Stimulated activated naive B cell treated with anti-CD40 and anti-IgM and Interleukin-4, amounts not matched to agents 10 μg/mL and 1 μg/mL and 100 μg/mL, for 72 hours (primary cell): Measurements from ENCODE around the gene PDXK.
A peak's percentile ranks its signal among the peaks of the same experiment; 100 is the strongest.
"Not testable (repeated sequence)": the region's sequence is repeated elsewhere in the genome, so short reads cannot be mapped to it uniquely, and the experiment has no call there.

Experiments
- ATAC-seq, 2 donors: fragments of 150-1000 bp; cut with Tn5 transposase; replicated peaks; 2 replicates each; pipeline ENCODE4 v1.10.0; 2021; ENCODE audit warnings: moderate library complexity in 1 of 2
- DNase-seq: peaks from one replicate; pipeline ENCODE4 v3.0.0; 2021
- H3K27ac Mint-ChIP-seq: one replicate; pipeline ENCODE4 v1.8.0; 2022; ENCODE audit warnings: mild to moderate bottlenecking, mixed read lengths
- H3K27me3 Mint-ChIP-seq, 2 donors: one replicate each; pipeline ENCODE4 v1.8.0; 2022; ENCODE audit warnings: mixed read lengths in 2 of 2
- H3K36me3 Mint-ChIP-seq, 2 donors: one replicate each; pipeline ENCODE4 v1.8.0; 2022; ENCODE audit warnings: mixed read lengths in 2 of 2, mild to moderate bottlenecking in 1 of 2
- H3K4me1 Mint-ChIP-seq, 2 donors: one replicate each; pipeline ENCODE4 v1.8.0; 2022; ENCODE audit warnings: mixed read lengths in 2 of 2, mild to moderate bottlenecking in 1 of 2
- H3K4me3 Mint-ChIP-seq, 2 donors: one replicate each; pipeline ENCODE4 v1.8.0; 2022; ENCODE audit warnings: mild to moderate bottlenecking in 2 of 2, mixed read lengths in 2 of 2, moderate library complexity in 1 of 2
- H3K9me3 Mint-ChIP-seq, 2 donors: one replicate each; pipeline ENCODE4 v1.8.0; 2022; ENCODE audit warnings: mixed read lengths in 2 of 2, mild to moderate bottlenecking in 1 of 2

PDXK gene

DNA sequence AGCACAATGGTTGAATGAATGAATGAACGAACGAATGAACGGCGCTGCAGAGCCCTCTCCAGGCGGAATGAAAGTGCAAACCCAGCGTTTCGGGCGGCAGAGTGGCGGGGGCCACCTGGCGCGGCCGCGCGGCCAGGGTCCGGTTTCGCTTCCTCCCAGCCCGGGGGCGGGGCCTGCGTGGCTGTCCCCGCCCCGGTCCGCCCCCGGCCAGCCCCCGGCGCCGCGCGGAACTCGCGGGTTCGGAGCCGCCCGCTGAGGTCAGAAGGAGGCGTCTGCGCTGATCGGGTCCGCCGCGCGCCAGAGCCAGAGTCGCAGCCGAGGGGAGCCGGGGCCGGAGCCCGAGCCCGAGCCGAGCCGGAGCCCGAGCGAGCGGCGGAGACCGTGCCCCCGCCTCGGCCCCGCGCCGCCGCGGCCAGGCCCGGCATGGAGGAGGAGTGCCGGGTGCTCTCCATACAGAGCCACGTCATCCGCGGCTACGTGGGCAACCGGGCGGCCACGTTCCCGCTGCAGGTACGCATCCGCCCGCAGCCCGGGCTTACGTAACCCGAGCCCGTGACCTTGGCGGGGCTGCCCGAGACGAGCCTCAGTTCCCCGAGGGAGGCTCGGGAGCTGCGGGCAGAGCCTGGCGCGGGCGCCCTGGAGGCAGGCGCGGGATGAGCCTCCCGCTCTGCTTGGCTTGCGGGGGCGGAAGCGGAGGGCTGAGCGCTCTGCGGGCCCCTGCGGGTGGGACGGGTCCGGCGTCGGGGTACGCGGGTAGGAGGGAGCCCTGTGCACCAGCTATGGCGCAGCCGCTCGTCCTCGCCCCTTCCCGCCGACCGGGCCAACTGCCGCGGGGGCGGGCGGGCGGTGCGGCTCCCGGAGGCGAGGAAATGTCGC, at the start of gene PDXK:
PDXK (plus strand) TSS at position 258 of the 876 bp plus-strand sequence; CDS start at position 424, 166 bp downstream.
- no peaks in the 10 kb centered on the region for H3K27me3 Mint-ChIP-seq
- H3K27ac Mint-ChIP-seq, result peak within 1 kb of the TSS; percentile 93
- H3K4me1 Mint-ChIP-seq, result peaks cover 57 to 77% of the 10 kb centered on the region in 2 donors

DNA sequence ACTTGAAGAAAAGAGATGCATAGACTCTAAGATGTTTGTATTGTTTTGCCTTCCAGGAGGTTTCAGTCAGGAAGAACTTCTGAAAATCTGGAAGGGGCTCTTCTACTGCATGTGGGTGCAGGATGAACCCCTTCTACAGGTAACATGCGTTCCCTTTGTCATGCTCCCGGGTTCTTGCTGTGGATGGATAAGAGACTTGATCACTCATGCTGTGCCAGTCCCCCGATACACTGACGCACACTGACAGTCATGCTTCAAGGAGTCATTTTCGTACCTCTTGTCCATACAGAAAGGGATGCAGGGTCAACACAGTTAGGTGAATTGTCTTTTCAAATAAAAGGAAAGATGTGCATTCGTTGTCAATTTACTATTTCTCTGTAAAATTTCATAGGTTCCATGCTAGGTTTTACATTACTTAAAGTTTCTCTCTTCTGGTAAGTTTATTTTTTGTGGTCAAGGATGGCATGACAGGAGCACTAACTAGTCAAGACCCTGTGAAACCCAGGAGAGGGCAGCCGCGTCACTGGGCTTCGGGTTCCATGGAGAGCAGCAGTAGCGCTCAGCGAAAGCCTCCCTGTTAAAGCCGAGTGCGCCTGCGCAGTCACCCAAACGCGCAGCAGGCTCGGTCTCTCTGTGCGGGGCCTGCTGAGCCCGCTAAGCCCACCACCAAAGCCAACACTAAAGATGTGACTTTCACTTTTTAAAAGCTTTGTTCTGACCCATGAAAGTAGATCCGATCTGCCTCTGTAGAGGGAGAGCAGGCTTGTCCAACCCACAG, 48.9 kb upstream of the PDXK start:
- Mint-ChIP-seq H3K9me3 (peaks cover 0 to 2% of the 10 kb centered on the region in 2 donors), H3K4me3 (no peak overlapping the region), H3K4me1 (peaks cover 14 to 31% of the 10 kb centered on the region in 2 donors), H3K27ac (no peak overlapping the region), H3K27me3 (no peaks in the 10 kb centered on the region), H3K36me3 (peaks cover 33 to 51% of the 10 kb centered on the region in 2 donors)
- no peak for ATAC-seq
- DNase-seq, result no peak

More for the DNA sequence above, at the start of gene PDXK:
- Mint-ChIP-seq H3K36me3 (peaks cover 11 to 31% of the 10 kb centered on the region in 2 donors), H3K4me3 (peak within 1 kb of the TSS; percentile 91), H3K9me3 (no peaks in the 10 kb centered on the region)
- DNase-seq, result peak; percentile 86
- peak; percentile 70 to 79 for ATAC-seq

DNA sequence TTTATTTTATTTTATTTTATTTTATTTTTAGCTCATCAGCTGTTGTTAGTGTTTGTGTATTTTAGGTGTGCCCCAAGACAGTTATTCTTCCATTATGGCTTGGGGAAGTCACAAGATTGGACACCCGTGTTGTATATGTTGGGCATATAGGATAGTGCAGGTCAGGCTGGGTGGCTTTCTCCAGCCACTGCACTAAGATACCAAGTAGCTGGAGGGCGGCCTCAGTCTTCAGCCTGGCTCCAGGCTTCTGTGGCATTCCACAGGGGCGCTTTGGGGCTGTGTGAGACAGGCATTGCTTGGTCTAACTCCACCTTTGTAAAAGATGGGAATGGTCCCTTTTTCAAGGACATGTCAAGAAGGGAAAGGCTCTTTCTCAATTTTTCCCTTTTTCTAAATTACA, 43.1 kb upstream of the PDXK start:
- peaks cover 29 to 57% of the 10 kb centered on the region in 2 donors for H3K36me3 Mint-ChIP-seq
- no peak for DNase-seq
- H3K27me3 Mint-ChIP-seq, result no peaks in the 10 kb centered on the region
- H3K4me1 Mint-ChIP-seq, result peaks cover 0 to 3% of the 10 kb centered on the region in 2 donors
- H3K27ac Mint-ChIP-seq, result no peak overlapping the region
- H3K9me3 Mint-ChIP-seq, result no peaks in the 10 kb centered on the region
- H3K4me3 Mint-ChIP-seq, result no peak overlapping the region
- no peak for ATAC-seq

DNA sequence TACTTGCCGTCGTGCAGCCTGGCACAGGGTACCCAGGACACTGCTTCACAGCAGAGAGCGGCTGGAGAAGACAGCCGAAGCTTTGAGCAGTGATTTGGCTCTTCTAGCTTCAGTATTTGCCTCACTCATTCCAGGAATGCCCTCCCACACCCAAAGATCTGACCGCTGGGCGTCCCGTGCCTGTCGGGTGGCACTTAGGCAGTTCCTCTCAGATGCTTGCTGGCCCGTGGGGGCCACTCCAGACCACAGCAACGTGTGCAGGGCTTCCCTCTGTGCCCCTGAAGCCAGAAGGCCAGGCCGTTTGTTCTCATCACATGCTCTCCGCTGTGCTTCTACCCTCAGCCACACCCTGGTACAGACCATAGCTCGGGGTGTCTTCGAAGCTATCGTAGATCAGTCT, 42.5 kb upstream of the PDXK start:
- peaks cover 0 to 3% of the 10 kb centered on the region in 2 donors for H3K4me1 Mint-ChIP-seq
- no peaks in the 10 kb centered on the region for H3K9me3 Mint-ChIP-seq
- H3K36me3 Mint-ChIP-seq, result peaks cover 29 to 55% of the 10 kb centered on the region in 2 donors
- H3K27ac Mint-ChIP-seq, result no peak overlapping the region
- no peak overlapping the region for H3K4me3 Mint-ChIP-seq
- DNase-seq (no peak), ATAC-seq (no peak)
- no peaks in the 10 kb centered on the region for H3K27me3 Mint-ChIP-seq

DNA sequence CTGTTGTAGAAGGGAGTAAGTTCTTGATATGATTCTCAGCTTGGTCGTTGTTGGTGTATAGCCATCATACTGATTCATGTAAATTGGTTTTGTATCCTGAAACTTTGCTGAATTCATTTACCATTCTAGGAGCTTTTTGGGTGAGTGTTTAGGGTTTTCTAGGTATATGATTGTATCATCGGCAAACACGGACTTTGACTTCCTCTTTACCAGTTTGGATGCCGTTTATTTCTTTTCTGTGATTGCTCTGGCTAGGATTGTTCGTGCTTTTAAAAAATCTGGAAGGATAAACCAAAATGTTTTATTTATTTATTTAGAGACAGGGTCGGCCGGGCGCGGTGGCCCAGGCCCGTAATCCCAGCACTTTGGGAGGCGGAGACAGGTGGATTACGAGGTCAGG, 39.0 kb upstream of the PDXK start:
- DNase-seq (no peak), ATAC-seq (no peak)
- Mint-ChIP-seq H3K27me3 (no peaks in the 10 kb centered on the region), H3K9me3 (no peaks in the 10 kb centered on the region), H3K27ac (peak overlapping the region; percentile 38), H3K4me3 (no peak overlapping the region), H3K4me1 (peaks cover 0 to 3% of the 10 kb centered on the region in 2 donors), H3K36me3 (peaks cover 38 to 58% of the 10 kb centered on the region in 2 donors)

DNA sequence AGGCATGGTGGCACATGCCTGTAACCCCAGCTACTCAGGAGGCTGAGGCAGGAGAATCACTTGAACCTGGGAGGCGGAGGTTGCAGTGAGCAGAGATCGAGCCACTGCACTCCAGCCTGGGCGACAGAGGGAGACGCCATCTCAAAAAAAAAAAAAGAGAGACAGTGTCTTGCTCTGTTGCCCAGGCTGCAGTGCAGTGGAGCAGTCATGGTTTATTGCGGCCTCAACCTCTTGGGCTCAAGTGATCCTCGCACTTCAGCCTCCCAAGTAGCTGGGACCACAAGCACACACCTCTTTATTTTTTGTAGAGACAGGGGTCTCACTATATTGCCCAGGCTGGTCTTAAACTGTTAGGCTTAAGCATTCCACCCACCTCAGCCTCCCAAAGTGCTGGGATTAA, 38.5 kb upstream of the PDXK start:
- H3K4me1 Mint-ChIP-seq, DNase-seq, H3K4me3 Mint-ChIP-seq, H3K27me3 Mint-ChIP-seq, ATAC-seq, H3K27ac Mint-ChIP-seq, H3K9me3 Mint-ChIP-seq: not testable (repeated sequence)
- H3K36me3 Mint-ChIP-seq, result peaks cover 42 to 60% of the 10 kb centered on the region in 2 donors

DNA sequence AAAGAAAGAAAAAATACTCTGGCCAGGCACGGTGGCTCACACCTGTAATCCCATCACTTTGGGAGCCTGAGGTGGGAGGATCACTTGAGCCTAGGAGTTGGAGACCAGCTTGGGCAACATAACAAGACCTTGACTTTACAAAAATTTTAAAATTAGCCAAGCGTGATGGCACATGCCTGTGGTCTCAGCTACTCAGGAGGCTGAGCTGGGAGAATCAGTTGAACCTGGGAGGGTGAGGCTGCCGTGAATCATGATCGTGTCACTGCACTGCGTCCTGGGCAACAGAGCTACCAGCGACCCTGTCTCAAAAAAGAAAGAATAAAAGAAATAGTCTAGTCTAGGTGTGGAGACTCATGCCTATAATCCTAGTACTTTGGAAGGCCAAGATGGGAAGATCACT, 37.3 kb upstream of the PDXK start:
- Mint-ChIP-seq H3K4me3 (no peak overlapping the region), H3K27me3 (no peaks in the 10 kb centered on the region), H3K27ac (no peak overlapping the region), H3K36me3 (peaks cover 44 to 63% of the 10 kb centered on the region in 2 donors), H3K9me3 (no peaks in the 10 kb centered on the region), H3K4me1 (peaks cover 3 to 6% of the 10 kb centered on the region in 2 donors)
- no peak for DNase-seq
- no peak for ATAC-seq

DNA sequence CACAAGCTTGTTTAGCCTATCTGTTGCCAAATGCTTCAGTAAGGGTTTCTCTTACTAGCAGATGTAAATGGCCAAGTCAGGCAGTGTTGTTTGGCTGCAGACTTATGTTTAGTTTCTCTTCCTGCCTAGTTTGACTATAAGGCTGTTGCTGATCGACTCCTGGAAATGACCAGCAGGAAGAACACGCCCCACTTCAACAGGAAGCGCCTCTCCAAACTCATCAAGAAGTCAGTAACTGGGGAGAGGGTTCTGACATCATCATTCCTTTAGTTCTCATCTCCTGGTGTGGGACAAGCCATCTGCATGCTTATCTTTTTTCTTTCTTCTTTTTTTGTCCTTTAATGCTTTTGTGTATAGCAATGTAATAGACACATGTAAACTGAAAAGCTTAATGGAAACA, 34.5 kb upstream of the PDXK start:
- Mint-ChIP-seq H3K4me1 (peaks cover 22 to 25% of the 10 kb centered on the region in 2 donors), H3K27ac (peak overlapping the region; percentile 11), H3K27me3 (no peaks in the 10 kb centered on the region), H3K4me3 (no peak overlapping the region), H3K36me3 (peaks cover 56 to 64% of the 10 kb centered on the region in 2 donors), H3K9me3 (no peaks in the 10 kb centered on the region)
- DNase-seq (no peak), ATAC-seq (no peak)

DNA sequence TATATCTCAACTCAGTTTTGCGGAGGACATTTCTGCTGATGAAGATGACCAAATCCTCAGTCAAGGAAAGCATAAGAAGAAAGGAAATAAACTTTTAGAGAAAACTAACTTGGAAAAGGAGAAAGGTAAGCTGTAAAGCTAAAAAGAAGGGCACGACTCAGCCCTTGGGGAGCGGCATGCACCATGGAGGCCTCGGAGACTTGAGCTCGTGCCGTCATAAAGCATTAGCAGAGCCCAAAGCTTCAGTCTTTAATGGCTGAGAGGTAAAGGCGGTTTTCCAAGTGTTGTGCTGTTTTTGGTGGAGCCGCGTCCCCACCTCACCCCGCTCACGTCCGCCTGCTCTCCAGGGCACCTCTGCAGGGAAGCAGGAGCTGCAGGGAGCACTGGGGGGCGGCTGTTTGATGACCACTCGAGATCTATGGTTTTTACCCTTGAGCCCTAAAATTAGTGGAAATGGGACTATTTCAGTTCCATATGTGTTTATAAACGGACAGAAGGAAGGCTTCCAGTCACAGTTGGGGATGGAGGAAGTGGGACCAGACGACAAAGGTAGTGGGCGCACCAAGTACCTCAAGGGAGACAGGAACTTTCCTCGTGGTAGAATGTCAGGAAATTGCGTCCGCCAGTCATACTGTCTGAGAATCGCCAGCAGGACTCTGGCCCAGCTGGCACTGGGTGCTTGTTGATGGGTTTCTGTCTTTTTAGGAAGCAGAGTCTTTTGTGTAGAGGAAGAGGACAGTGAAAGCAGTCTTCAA, 31.9 kb upstream of the PDXK start:
- no peaks in the 10 kb centered on the region for H3K9me3 Mint-ChIP-seq
- H3K4me1 Mint-ChIP-seq, result peaks cover 19 to 25% of the 10 kb centered on the region in 2 donors
- H3K36me3 Mint-ChIP-seq, result peaks cover 63 to 67% of the 10 kb centered on the region in 2 donors
- H3K27ac Mint-ChIP-seq, result peak overlapping the region; percentile 81
- ATAC-seq, result no peak
- H3K4me3 Mint-ChIP-seq, result peak overlapping the region in 1 of 2 donors; percentile 64
- H3K27me3 Mint-ChIP-seq, result no peaks in the 10 kb centered on the region
- DNase-seq, result no peak

DNA sequence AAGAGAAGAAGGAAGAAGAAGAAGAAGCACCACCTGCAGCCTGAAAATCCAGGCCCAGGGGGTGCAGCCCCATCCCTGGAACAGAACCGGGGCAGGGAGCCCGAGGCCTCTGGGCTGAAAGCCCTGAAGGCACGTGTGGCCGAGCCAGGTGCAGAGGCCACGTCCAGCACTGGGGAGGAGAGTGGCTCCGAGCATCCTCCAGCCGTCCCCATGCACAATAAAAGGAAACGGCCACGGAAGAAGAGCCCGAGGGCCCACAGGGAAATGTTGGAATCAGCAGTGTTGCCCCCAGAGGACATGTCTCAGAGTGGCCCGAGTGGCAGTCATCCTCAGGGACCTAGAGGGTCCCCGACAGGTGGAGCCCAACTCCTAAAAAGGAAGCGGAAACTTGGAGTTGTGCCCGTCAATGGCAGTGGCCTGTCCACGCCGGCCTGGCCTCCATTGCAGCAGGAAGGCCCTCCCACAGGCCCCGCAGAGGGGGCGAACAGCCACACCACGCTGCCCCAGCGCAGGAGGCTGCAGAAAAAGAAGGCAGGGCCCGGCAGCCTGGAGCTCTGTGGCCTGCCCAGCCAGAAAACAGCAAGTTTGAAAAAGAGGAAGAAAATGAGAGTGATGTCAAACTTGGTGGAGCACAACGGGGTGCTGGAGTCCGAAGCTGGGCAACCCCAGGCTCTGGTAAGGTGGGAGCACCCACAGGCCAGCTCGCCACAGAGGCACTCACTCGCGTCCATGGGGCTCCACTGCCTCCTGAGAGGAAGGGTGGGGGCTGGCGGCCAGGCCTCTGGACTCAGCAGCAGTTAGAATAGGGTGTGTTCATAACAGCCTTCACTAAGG, 31.1 kb upstream of the PDXK start:
- peaks cover 19 to 25% of the 10 kb centered on the region in 2 donors for H3K4me1 Mint-ChIP-seq
- peak overlapping the region; percentile 48 for H3K27ac Mint-ChIP-seq
- ATAC-seq (peak; percentile 90), DNase-seq (peak; percentile 29)
- H3K9me3 Mint-ChIP-seq, result no peaks in the 10 kb centered on the region
- H3K27me3 Mint-ChIP-seq, result no peaks in the 10 kb centered on the region
- H3K4me3 Mint-ChIP-seq, result peak overlapping the region in 1 of 2 donors; percentile 64
- peaks cover 60 to 65% of the 10 kb centered on the region in 2 donors for H3K36me3 Mint-ChIP-seq

DNA sequence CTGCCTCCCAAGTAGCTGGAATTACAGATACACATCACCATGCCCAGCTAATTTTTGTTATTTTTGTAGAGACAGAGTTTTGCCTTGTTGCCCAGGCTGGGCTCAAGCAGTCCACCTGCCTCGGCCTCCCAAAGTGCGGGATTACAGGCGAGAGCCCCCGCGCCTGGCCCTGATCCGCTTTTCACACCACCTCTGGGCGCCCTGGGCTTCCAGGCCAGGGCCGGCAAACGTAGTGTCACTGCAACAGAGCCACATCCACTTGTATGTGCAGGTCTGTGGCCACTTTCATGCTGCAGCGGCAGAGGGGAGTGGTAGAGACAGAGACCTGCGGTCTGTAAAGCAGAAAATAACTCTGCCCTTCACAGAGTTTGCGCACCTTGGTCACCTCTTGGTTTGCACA, 30.0 kb upstream of the PDXK start:
- no peaks in the 10 kb centered on the region for H3K9me3 Mint-ChIP-seq
- H3K4me1 Mint-ChIP-seq, result peaks cover 19 to 25% of the 10 kb centered on the region in 2 donors
- no peak overlapping the region for H3K27ac Mint-ChIP-seq
- H3K4me3 Mint-ChIP-seq, result no peak overlapping the region
- ATAC-seq (no peak), DNase-seq (no peak)
- no peaks in the 10 kb centered on the region for H3K27me3 Mint-ChIP-seq
- peaks cover 64 to 68% of the 10 kb centered on the region in 2 donors for H3K36me3 Mint-ChIP-seq

DNA sequence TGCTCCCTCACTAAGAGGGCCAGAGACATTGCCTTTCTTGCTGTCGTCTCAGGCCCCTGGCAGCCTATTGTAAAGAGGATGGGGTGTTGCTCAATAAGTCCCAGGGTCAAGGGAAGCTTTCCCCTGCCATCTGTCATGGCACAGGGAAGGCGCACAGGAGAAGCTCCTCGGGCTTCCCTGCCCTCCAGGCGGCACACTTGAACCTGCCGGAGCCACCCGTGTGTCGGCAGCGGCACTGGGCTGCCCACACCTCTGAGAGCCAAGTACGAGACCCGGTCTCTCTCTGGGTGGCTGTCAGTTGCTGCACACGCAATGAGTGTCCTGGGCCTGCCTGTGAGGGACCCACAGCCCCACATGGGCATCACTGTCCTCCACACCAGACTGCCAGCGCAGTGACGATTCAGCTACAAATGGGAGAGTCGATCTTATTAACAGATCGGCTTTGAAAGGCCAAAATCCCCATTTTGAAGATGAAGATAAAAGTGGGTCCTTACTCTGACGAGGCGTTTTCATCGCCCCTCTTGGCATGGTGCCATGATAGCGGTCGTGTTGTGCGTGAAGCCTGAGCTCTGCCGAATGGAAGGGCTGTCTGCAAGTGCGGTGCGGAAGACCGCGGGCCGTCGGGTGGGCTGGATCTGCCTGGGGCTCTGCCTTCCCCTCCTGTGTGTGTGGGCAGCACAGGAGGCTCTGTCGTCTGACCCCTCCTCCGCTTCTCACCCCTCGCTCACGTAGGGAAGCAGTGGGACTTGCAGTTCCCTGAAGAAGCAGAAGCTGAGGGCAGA, 29.2 kb upstream of the PDXK start:
- Mint-ChIP-seq H3K27ac (no peak overlapping the region), H3K9me3 (no peaks in the 10 kb centered on the region), H3K36me3 (peaks cover 63 to 69% of the 10 kb centered on the region in 2 donors), H3K4me3 (no peak overlapping the region), H3K4me1 (peaks cover 19 to 25% of the 10 kb centered on the region in 2 donors), H3K27me3 (no peaks in the 10 kb centered on the region)
- DNase-seq, result no peak
- no peak for ATAC-seq

DNA sequence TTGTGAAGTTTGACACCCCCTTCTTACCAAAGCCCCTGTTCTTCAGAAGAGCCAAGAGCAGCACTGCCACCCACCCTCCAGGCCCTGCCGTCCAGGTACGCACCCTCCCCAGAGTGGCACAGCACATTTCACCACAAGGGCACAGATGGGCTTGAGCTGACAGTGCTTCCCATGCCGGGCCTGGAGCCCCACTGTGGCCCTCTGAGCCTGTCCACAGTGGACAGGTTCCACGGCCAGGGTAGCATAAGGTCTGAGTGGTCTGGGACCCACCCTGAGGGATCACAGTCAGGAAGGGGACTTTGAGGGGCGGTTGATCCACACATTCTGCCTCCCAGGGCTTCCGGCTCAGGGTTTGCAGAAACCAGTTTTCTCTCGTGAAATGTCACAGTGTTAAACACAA, 28.6 kb upstream of the PDXK start:
- H3K9me3 Mint-ChIP-seq, result no peaks in the 10 kb centered on the region
- no peak for ATAC-seq
- no peak overlapping the region for H3K27ac Mint-ChIP-seq
- no peaks in the 10 kb centered on the region for H3K27me3 Mint-ChIP-seq
- no peak overlapping the region for H3K4me3 Mint-ChIP-seq
- H3K4me1 Mint-ChIP-seq, result peaks cover 19 to 25% of the 10 kb centered on the region in 2 donors
- peaks cover 58 to 67% of the 10 kb centered on the region in 2 donors for H3K36me3 Mint-ChIP-seq
- no peak for DNase-seq
